GM23338 (cell line): ENCODE measurements around the gene PPP1R12C. TPM values are rescaled to one million over a fixed set of nuclear protein-coding genes. Genes with fewer than 3 reads are reported as not detected.

Source experiments
- ATAC-seq: fragments of 200-7000 bp; cut with Tn5 transposase; 3 replicates; pipeline ENCODE4 v1.9.1; 2020
- DNase-seq: peaks from one replicate; pipeline ENCODE4 v3.0.0-alpha.2; 2015; ENCODE audit warnings: low spot score
- H2AFZ ChIP-seq: fragments of 200-600 bp; sonication (generic); 2 replicates; pipeline ENCODE4 v1.8.0; 2016; ENCODE audit warnings: antibody characterized with exemption, mild to moderate bottlenecking, moderate library complexity
- H3F3A ChIP-seq: fragments of 200-600 bp; sonication (generic); replicated peaks from 2 replicates; pipeline ENCODE4 v1.8.0; 2017; ENCODE audit warnings: antibody characterized with exemption, mixed run types, low read depth
- H3K27ac ChIP-seq: fragments of 200-600 bp; sonication (generic); 2 replicates; pipeline ENCODE4 v1.6.1; 2016; ENCODE audit warnings: low read depth
- H3K27me3 ChIP-seq: fragments of 200-600 bp; sonication (generic); 2 replicates; pipeline ENCODE4 v1.8.0; 2016; ENCODE audit warnings: mild to moderate bottlenecking, mixed run types, moderate library complexity; ENCODE audit not compliant: insufficient read depth
- H3K36me3 ChIP-seq: fragments of 200-600 bp; sonication (generic); 2 replicates; pipeline ENCODE4 v1.8.0; 2016; ENCODE audit warnings: mild to moderate bottlenecking; ENCODE audit not compliant: insufficient read depth
- H3K4me1 ChIP-seq: fragments of 200-600 bp; sonication (generic); 2 replicates; pipeline ENCODE4 v1.8.0; 2016; ENCODE audit warnings: mild to moderate bottlenecking, moderate library complexity; ENCODE audit not compliant: insufficient read depth
- H3K4me2 ChIP-seq: fragments of 200-600 bp; sonication (generic); 2 replicates; pipeline ENCODE4 v1.7.1; 2017; ENCODE audit warnings: mixed run types
- H3K4me3 ChIP-seq: fragments of 200-600 bp; sonication (generic); 2 replicates; pipeline ENCODE4 v1.6.1; 2016; ENCODE audit warnings: mixed run types
- H3K79me2 ChIP-seq: fragments of 200-600 bp; sonication (generic); replicated peaks from 2 replicates; pipeline ENCODE4 v1.8.0; 2017; ENCODE audit warnings: mild to moderate bottlenecking; ENCODE audit not compliant: insufficient read depth
- H3K9me2 ChIP-seq: fragments of 200-600 bp; sonication (generic); 2 replicates; pipeline ENCODE4 v1.8.0; 2017; ENCODE audit not compliant: insufficient read depth
- H4K20me1 ChIP-seq: fragments of 200-600 bp; sonication (generic); replicated peaks from 2 replicates; pipeline ENCODE4 v1.8.0; 2017; ENCODE audit warnings: mild to moderate bottlenecking; ENCODE audit not compliant: insufficient read depth
- H3K27ac Mint-ChIP-seq: 2 replicates; pipeline ENCODE4 v1.8.0; 2020; ENCODE audit warnings: inconsistent platforms, mild to moderate bottlenecking, moderate library complexity, mixed read lengths
- H3K27me3 Mint-ChIP-seq: 3 replicates; pipeline ENCODE4 v1.8.0; 2022; ENCODE audit warnings: low read depth, mild to moderate bottlenecking, moderate library complexity, mixed read lengths, inconsistent platforms; ENCODE audit not compliant: insufficient read depth, poor library complexity
- H3K36me3 Mint-ChIP-seq: 3 replicates; pipeline ENCODE4 v1.8.0; 2021; ENCODE audit warnings: low read depth, mild to moderate bottlenecking, inconsistent platforms, moderate library complexity, mixed read lengths
- H3K4me1 Mint-ChIP-seq: 3 replicates; pipeline ENCODE4 v1.8.0; 2020; ENCODE audit warnings: mild to moderate bottlenecking, inconsistent platforms, mixed read lengths
- H3K4me3 Mint-ChIP-seq: 3 replicates; pipeline ENCODE4 v1.8.0; 2021; ENCODE audit warnings: moderate library complexity, mild to moderate bottlenecking, inconsistent platforms, mixed read lengths
- H3K9me3 Mint-ChIP-seq: 3 replicates; pipeline ENCODE4 v1.8.0; 2020; ENCODE audit warnings: moderate library complexity, mild to moderate bottlenecking, inconsistent platforms, mixed read lengths
- ETS1 ChIP-seq: IDR thresholded peaks from 2 replicates; pipeline ENCODE4 v1.6.1; 2016; ENCODE audit warnings: antibody characterized with exemption
- EZH2phosphoT487 ChIP-seq: fragments of 200-600 bp; sonication (generic); IDR thresholded peaks from one replicate; pipeline ENCODE4 v1.8.1; 2018; ENCODE audit warnings: antibody characterized with exemption; ENCODE audit not compliant: unreplicated experiment
- NANOG ChIP-seq: IDR thresholded peaks from 2 replicates; pipeline ENCODE4 v1.6.1; 2016; ENCODE audit warnings: antibody characterized with exemption, borderline replicate concordance
- POLR2AphosphoS5 ChIP-seq: IDR thresholded peaks from 2 replicates; pipeline ENCODE4 v1.6.1; 2016; ENCODE audit warnings: antibody characterized with exemption, low read depth
- ZNF462 ChIP-seq: fragments of 250-450 bp; sonication (Bioruptor Pico); IDR thresholded peaks from 2 replicates; pipeline ENCODE4 v1.5.0; 2020; ENCODE audit warnings: mild to moderate bottlenecking, moderate library complexity
- polyA plus RNA-seq: library from polyadenylated mRNA; unstranded; fragments of >200 nt; fragmentation: Nextera tagmentation; extraction: Ambion mirVana; gene quantifications from 2 replicates; pipeline ENCODE4 v1.2.1, GENCODE V29; 2016
- total RNA-seq: library from RNA; depleted of rRNA; stranded (reverse); fragments of >200 nt; shearing (Covaris generic); gene quantifications from 2 replicates; pipeline ENCODE4 v1.2.3, GENCODE V29; 2014

Gene PPP1R12C
- total and polyA plus RNA-seq, 2 experiments from 2014 or later: 33.2 to 83.9 TPM

DNA sequence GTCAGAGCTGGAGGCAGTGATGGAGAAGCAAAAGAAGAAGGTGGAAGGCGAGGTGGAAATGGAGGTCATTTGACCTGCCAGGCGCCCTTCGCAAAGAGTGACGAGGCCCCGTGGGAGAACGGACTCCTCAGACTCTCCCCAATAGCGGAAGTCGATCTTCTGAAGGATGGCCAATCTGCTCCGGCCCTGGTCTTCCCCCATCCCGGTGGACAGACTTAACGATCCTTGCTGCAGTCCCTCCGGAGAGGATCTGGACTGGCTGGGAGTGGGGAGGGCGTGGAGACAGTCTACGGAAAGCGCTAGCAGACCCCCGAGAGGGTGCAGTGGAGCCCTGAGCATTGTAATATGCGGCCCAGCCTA, 29.9 kb downstream of the PPP1R12C start (continued):
- TF ChIP-seq ZNF462 (CRISPR knock-in tag) (no peak), EZH2phosphoT487 (no peak), ETS1 (no peak), NANOG (no peak)

DNA sequence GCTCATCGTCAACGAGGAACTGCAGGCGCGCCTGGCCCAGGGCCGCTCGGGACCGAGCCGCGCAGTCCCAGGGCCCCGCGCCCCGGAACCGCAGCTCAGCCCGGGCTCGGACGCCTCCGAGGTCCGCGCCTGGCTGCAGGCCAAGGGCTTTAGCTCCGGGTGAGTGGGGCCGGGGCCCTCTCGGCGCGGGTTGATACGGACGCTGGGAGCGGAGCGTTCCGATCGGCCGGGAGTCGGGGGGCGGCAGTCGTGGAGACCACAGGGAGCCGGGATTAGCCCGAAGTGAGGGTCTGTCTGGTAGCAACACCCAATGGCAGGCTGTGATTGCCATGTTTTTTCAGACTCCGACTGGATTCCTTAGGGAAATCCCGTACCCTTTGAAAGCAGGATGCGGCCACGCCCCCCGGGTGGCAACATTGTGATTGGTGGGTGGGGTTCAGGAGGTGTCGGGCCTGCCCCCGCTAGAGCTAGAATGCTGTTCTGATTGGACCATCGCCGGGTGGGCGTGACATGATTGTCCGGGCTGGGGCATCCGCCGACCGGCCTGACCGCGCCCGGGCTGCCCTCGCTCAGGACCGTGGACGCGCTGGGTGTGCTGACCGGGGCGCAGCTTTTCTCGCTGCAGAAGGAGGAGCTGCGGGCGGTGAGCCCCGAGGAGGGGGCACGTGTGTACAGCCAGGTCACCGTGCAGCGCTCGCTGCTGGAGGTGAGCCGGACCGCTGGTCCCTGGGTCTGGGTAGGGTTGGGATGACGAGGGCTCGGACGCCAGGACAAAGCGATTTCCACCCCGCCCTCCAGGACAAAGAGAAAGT, 30.5 kb downstream of the PPP1R12C start:
- H3K79me2 ChIP-seq: no peaks in the 10 kb centered on the region
- H3K9me2 ChIP-seq: no peaks in the 10 kb centered on the region
- Mint-ChIP-seq H3K9me3 (peaks cover 4% of the 10 kb centered on the region; the same call in 1 of the 3 replicates), H3K4me1 (peaks cover 47% of the 10 kb centered on the region), H3K36me3 (peaks cover 29% of the 10 kb centered on the region), H3K27me3 (peaks cover 60% of the 10 kb centered on the region), H3K27ac (no peak overlapping the region), H3K4me3 (peak overlapping the region; percentile 77)
- H3K27ac ChIP-seq: no peak overlapping the region
- DNase-seq (peak; percentile 100), ATAC-seq (peak; percentile 67)
- peaks cover 17% of the 10 kb centered on the region for H4K20me1 ChIP-seq
- TF ChIP-seq EZH2phosphoT487 (no peak), POLR2AphosphoS5 (peak; percentile 91), ETS1 (0 out of 2 replicates have a peak, but pooled peaks have one; percentile 9)
- peaks cover 19% of the 10 kb centered on the region for H3K27me3 ChIP-seq
- peaks cover 26% of the 10 kb centered on the region for H3K4me1 ChIP-seq
- peak overlapping the region; percentile 86 for H3K4me2 ChIP-seq
- peak overlapping the region; percentile 79 for H3K4me3 ChIP-seq
- no peak overlapping the region for H2AFZ ChIP-seq
- H3K36me3 ChIP-seq: no peaks in the 10 kb centered on the region
- peaks cover 24% of the 10 kb centered on the region for H3F3A ChIP-seq
